Lung (tissue), 12 donors: ENCODE measurements around the gene NFIL3. TPM values are rescaled to one million over a fixed set of nuclear protein-coding genes. Genes with fewer than 3 reads are reported as not detected.

ENCODE experiments used
- ATAC-seq: fragments of 200-7000 bp; cut with Tn5 transposase; one replicate; pipeline ENCODE4 v1.9.1; 2020; ENCODE audit warnings: moderate number of reproducible peaks; ENCODE audit not compliant: insufficient read depth, low FRiP score
- DNase-seq, 3 donors: peaks; one replicate each; pipeline ENCODE4 v3.0.0-alpha.2; 2013 to 2017
- H3K27ac ChIP-seq, 2 donors: one replicate each; pipeline ENCODE4 v1.5.1; 2013; ENCODE audit warnings: mild to moderate bottlenecking in 2 of 2, moderate library complexity in 2 of 2, control low read depth in 1 of 2, inconsistent platforms in 1 of 2, low read depth in 1 of 2, low read length in 1 of 2
- H3K27me3 ChIP-seq, 3 donors: one replicate each; pipeline ENCODE4 v1.5.1; 2013; ENCODE audit warnings: low read length in 2 of 3; ENCODE audit not compliant: control insufficient read depth in 3 of 3, insufficient read depth in 3 of 3
- H3K36me3 ChIP-seq, 4 donors: one replicate each; pipeline ENCODE4 v1.5.1; 2013; ENCODE audit warnings: low read length in 4 of 4, mild to moderate bottlenecking in 1 of 4, moderate library complexity in 1 of 4; ENCODE audit not compliant: control insufficient read depth in 4 of 4, insufficient read depth in 4 of 4
- H3K4me1 ChIP-seq, 5 donors: one replicate each; pipeline ENCODE4 v1.5.1; 2013; ENCODE audit warnings: low read length in 5 of 5, mild to moderate bottlenecking in 2 of 5, moderate library complexity in 1 of 5; ENCODE audit not compliant: control insufficient read depth in 5 of 5, insufficient read depth in 5 of 5
- H3K4me3 ChIP-seq: one replicate; pipeline ENCODE4 v1.5.1; 2013; ENCODE audit warnings: mild to moderate bottlenecking, control low read depth, moderate library complexity
- H3K9ac ChIP-seq, 2 donors: one replicate each; pipeline ENCODE4 v1.5.1; 2013; ENCODE audit warnings: low read length in 2 of 2, control low read depth in 1 of 2; ENCODE audit not compliant: insufficient read depth in 1 of 2
- H3K9me3 ChIP-seq, 4 donors: one replicate each; pipeline ENCODE4 v1.5.1; 2013; ENCODE audit warnings: low read length in 3 of 4, mild to moderate bottlenecking in 1 of 4, moderate library complexity in 1 of 4; ENCODE audit not compliant: control insufficient read depth in 4 of 4, insufficient read depth in 3 of 4
- WGBS, 2 donors: extraction: QIAGEN DNeasy Blood & Tissue Kit; methylation state at CpG; one replicate each; pipeline ENCODE4 v1.1.7; 2013; 5-methylcytosine and 5-hydroxymethylcytosine counted together
- polyA plus RNA-seq, 2 donors: library from polyadenylated mRNA; stranded (reverse); fragments of 200-250 nt; gene quantifications; one replicate each; pipeline ENCODE4 v1.2.1, GENCODE V29; 2013
- total RNA-seq, 2 donors: library from RNA; depleted of rRNA in 1 of 2; stranded (reverse); fragments of >200 nt in 1 of 2; gene quantifications; one replicate each; pipeline ENCODE4 v1.2.1, GENCODE V29; 2014 to 2021
- TF ChIP-seq, protein P1 (sequence below): IDR thresholded peaks from 2 replicates; pipeline ENCODE4 v1.5.1; 2012; ENCODE audit warnings: mild to moderate bottlenecking; ENCODE audit errors: control extremely low read depth, extremely low read depth
- donor health status: control.
- donor health status: control.
- donor health status: Bipolar disorder and iron deficiency.
- donor health status: healthy.
- donor health status: DM: yes; HTN: yes; CAD: no.

Gene NFIL3
- total and polyA plus RNA-seq, 4 donors, result 13.1 to 75.3 (median 48.4) TPM

- Histone ChIP-seq H3K9me3 (no peaks in the 10 kb centered on the region), H3K4me1 (peaks cover 0 to 16% (median 16%) of the 10 kb centered on the region in 5 donors), H3K27me3 (no peaks in the 10 kb centered on the region), H3K4me3 (no peak overlapping the region), H3K27ac (no peak overlapping the region), H3K9ac (no peak overlapping the region), H3K36me3 (peaks cover 0 to 8% (median 0%) of the 10 kb centered on the region in 4 donors)
- DNase-seq (no peak), ATAC-seq (no peak)
- TF ChIP-seq, protein P1, sequence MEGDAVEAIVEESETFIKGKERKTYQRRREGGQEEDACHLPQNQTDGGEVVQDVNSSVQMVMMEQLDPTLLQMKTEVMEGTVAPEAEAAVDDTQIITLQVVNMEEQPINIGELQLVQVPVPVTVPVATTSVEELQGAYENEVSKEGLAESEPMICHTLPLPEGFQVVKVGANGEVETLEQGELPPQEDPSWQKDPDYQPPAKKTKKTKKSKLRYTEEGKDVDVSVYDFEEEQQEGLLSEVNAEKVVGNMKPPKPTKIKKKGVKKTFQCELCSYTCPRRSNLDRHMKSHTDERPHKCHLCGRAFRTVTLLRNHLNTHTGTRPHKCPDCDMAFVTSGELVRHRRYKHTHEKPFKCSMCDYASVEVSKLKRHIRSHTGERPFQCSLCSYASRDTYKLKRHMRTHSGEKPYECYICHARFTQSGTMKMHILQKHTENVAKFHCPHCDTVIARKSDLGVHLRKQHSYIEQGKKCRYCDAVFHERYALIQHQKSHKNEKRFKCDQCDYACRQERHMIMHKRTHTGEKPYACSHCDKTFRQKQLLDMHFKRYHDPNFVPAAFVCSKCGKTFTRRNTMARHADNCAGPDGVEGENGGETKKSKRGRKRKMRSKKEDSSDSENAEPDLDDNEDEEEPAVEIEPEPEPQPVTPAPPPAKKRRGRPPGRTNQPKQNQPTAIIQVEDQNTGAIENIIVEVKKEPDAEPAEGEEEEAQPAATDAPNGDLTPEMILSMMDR, result no peak
- 94 to 98% methylated on average over 7 of the region's 7 CpGs for WGBS, 2 donors
Observed at GRCh38 chr9:91364005-91364404, 59.6 kb downstream of the NFIL3 start.

GRCh38 chr9:91362051-91362611, 61.5 kb downstream of the NFIL3 start:
- TF ChIP-seq, protein P1, result no peak
- ATAC-seq (no peak), DNase-seq (peak in 1 of 3 donors; percentile 27)
- peaks cover 0 to 20% (median 16%) of the 10 kb centered on the region in 5 donors for H3K4me1 ChIP-seq
- no peaks in the 10 kb centered on the region for H3K27me3 ChIP-seq
- peak overlapping the region in 1 of 2 donors; percentile 96 for H3K27ac ChIP-seq
- H3K36me3 ChIP-seq, result peaks cover 0 to 8% (median 0%) of the 10 kb centered on the region in 4 donors
- 52 to 59% methylated on average over 15 of the region's 15 CpGs for WGBS, 2 donors
- no peak overlapping the region for H3K4me3 ChIP-seq
- peak overlapping the region in 1 of 2 donors; percentile 40 for H3K9ac ChIP-seq
- H3K9me3 ChIP-seq, result no peaks in the 10 kb centered on the region

- Histone ChIP-seq H3K9me3 (no peaks in the 10 kb centered on the region), H3K27ac (peak within 1 kb of the TSS; percentile 94 to 96), H3K4me3 (peak within 1 kb of the TSS; percentile 90), H3K27me3 (no peaks in the 10 kb centered on the region), H3K36me3 (peaks cover 0 to 12% (median 0%) of the 10 kb centered on the region in 4 donors), H3K9ac (peak within 1 kb of the TSS; percentile 41 to 90), H3K4me1 (peaks cover 0 to 20% (median 16%) of the 10 kb centered on the region in 5 donors)
- TF ChIP-seq, protein P1, result no peak
- DNase-seq (peak; percentile 79 to 92 (median 87)), ATAC-seq (peak; percentile 98)
- 0 to 1% methylated on average over 55 to 82 of the region's 82 CpGs for WGBS, 2 donors
Observed at GRCh38 chr9:91361291-91362050, 62.2 kb downstream of the NFIL3 start, which contains the start of gene AUH. Gene AUH (minus strand): TSS chr9:91361918. CDS start chr9:91361889, 29 bp downstream.
